HG03432 (cell line): ENCODE results near the gene HBD.
"Not testable (repeated sequence)": the region's sequence is repeated elsewhere in the genome, so short reads cannot be mapped to it uniquely, and the experiment has no call there.

Experiments
- ATAC-seq: cut with Tn5 transposase; IDR thresholded peaks from one replicate; pipeline ENCODE4 v1.9.1; 2021; ENCODE audit warnings: mild to moderate bottlenecking, moderate library complexity; ENCODE audit not compliant: unreplicated experiment

Gene HBD

DNA sequence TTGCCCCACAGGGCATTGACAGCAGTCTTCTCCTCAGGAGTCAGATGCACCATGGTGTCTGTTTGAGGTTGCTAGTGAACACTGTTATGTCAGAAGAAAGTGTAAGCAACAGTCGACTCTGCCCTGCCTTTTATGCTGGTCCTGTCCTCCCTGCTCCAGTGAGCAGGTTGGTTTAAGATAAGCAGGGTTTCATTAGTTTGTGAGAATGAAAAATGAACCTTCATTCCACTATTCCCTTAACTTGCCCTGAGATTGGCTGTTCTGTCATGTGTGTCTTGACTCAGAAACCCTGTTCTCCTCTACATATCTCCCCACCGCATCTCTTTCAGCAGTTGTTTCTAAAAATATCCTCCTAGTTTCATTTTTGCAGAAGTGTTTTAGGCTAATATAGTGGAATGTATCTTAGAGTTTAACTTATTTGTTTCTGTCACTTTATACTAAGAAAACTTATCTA, at the start of gene HBD:
HBD (minus strand) TSS at position 103 of the 454 bp plus-strand sequence; CDS start at position 53, 50 bp downstream.
- ATAC-seq, result peak; percentile 89

DNA sequence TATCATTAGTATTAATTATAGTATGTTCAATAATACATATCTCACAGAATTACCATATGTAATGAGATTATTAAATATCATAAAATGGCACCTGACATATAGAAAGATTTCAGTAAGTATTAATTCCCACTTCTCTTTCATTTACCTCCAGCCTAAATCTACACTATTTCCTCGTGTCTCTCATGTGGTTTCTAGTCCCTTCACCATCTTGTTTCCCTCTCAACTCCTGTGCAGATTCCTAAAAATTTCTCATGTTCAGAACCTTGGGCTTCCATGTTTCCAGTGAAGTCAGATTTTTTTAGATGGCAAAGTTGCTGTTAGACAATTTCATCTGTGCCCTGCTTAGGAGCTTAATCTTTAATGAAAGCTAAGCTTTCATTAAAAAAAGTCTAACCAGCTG, 49.6 kb upstream of the HBD start:
- no peak for ATAC-seq

DNA sequence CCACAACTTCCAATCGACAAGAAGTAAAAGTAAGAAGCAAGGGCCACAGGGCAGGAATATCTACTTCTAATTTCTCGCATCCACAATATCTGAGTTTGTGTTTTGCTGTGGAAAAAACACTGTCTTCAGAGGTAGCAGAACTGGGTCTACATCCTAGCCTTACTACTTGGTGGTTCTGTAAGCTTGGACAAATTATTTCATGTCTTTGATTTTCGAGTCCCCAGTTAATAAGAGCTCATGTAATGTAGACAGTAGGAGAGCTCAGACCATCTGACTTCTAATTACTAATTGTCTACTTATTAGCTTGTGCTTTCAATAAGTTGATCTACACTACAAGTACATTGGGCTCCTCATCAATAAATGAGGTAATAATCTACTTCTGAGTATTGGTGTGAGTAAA, 48.8 kb upstream of the HBD start:
- ATAC-seq, result no peak

- no peak for ATAC-seq
Observed at GRCh38 chr11:5282628-5283027, 48.3 kb upstream of the HBD start.

GRCh38 chr11:5281596-5281995, 47.3 kb upstream of the HBD start:
- ATAC-seq, result no peak

GRCh38 chr11:5280582-5281102, 46.4 kb upstream of the HBD start:
- ATAC-seq, result peak; percentile 95

DNA sequence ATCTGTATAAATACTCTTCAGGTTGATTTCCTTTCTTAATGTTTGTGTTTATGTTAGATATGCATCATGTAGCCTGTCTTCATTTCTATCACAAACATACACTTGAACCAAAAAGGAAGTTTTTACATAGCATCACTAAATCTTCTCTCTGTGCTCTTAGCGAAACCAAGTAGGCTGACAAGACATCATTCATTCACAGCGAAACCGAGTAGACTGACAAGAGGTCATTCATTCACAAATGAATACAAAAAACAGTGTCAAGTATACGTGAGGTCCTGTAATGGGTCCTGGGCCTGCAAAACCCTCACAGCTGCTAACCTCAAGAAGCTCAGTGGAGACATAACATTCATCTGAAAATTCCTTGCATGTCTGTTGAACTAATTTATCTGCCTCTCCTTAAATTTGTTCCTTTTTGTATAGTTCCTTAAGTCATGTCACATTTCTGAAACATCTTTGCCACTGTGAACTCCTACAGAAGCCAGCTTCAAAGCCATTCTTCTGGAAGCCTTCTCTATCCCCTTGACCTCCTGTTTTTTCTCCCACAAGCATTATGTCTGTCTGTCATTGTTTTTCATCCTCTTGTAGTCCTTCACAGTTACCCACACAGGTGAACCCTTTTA, 45.3 kb upstream of the HBD start:
- ATAC-seq, result no peak

DNA sequence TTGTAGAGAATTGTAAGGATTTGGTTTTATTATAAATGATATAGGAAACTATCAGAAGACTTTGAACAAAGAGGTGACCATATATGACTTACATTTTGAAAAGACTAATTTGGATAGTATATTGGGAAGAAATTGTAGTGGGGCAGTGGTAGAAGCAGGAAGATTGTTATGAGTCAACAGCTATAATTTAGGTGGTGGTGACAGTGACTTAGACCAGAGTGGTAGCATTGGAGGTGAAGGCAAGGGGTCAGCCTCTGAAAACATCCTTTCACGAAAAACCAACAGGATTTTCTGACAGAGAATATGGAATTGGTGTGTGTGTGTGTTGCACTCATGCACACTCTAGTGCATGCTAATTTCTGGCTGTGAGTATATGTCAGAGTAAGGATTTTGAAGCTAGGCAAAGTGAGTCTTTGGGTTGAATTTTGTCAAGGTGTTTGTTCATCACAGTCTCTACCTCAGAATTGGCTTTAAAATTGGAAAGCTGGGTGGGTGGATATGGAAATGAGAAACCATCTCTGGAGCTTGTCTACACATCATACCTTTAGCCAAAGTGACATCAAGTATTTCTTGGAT, 43.6 kb upstream of the HBD start:
- ATAC-seq, result peak; percentile 41

GRCh38 chr11:5276697-5277096, 42.4 kb upstream of the HBD start:
- no peak for ATAC-seq

- no peak for ATAC-seq
Observed at GRCh38 chr11:5275369-5276110, 41.3 kb upstream of the HBD start.

GRCh38 chr11:5274395-5274794, 40.1 kb upstream of the HBD start:
- ATAC-seq, result no peak

DNA sequence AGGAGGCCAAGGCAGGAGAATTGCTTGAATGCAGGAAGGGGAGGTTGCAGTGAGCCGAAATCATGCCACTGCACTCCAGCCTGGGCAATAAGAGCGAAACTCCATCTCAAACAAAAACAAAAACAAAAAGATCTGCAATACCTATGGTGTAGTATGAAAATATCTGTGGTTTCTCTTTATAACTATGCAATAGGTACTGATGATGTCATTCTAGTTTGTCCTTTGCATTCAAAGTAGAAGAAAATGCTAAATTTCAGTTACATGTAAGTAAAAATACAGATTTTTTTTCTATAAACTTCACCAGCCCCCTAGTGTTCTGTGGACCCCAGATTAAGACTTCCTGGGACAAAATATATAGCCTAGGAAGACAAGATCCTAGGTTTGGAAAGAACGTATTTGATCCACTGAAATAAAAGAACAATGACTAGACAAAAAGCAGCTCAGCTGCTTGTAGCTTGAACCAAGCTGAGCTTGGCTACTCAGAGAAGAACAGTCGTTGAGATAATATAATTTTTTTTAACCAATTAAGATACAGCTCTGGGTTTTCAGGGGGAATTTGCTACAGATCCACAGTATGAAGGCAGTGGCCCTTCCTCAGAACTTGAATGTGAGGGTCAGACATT, 38.2 kb upstream of the HBD start:
- no peak for ATAC-seq

DNA sequence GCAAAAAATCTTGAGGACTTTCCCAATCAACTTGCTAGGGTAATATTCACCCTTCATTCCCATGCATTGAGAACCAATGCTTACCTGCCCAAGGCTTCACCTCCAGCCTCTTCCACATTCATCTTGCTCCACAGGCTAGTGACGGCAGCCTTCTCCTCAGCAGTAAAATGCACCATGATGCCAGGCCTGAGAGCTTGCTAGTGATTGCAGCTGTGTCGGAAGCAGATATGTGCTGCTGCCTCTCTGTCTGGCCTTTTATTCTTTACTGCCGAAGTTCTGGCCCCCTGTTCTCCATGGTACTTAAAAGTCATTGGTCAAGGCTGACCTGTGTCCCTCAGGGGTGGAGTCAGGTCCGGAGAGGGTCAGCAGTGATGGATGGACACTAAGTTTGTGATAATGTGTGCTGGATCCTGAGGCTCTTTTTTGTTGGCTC, 35.4 kb upstream of the HBD start, which contains the start of gene HBE1:
HBE1 (minus strand) TSS at position 231 of the 433 bp plus-strand sequence; CDS start at position 176, 55 bp downstream.
- no peak for ATAC-seq

DNA sequence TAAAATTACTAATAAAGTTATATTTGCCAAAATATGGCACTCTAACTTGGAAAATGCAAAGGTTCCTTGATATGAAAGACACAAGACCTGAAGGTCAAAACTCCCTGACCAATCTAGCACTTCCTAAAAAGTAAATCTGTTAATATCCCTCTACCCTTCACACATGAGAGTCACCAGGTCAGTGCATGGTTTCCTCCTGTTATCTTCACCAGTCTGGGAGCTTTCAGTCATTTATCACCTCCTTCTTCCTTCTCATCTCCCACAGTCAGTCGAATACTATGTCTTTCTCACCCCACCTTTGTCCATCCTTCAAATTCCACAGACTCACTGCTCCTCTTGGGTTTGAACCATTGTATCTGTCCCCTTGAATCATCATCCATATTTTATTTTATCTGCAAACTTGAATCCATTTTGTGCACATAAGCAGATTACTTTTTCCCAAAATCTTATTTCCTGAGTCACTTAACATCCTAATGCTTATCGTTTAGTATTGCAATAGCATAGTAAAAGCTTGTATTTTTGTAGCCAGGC, 32.8 kb upstream of the HBD start:
- no peak for ATAC-seq

DNA sequence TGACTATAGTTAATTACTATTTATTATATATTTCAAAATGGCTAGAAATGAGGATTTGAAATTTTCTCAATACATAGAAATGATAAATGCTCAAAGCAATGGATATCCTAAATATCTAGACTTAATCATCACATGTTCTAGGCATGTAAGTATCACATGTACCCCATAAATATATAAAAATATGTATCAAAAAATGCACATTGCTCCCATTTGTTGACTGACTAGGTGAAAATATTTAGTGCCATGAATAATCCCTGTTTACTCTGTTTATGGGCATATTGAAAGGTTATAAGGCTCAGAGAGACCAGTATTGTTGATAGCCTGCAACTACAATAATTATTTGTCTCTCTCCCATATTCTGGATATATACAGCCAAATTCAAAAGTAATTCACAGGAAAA, 32.3 kb upstream of the HBD start:
- no peak for ATAC-seq

DNA sequence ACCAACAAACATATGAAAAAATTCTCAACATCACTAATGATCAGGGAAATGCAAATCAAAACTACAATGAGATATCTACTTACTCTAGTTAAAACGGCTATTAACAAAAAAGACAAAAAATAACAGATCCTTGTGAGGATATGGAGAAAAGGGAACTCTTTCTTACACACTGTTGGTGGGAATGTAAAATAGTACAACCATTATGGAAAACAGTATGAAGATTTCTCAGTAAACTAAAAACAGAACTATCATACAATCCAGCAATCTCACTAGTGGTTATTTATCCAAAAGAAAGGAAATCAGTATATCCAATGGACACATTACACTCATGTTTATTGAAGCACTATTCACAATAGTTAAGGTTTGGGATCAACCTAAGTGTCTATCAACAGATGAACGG, 31.5 kb upstream of the HBD start:
- ATAC-seq, result no peak

DNA sequence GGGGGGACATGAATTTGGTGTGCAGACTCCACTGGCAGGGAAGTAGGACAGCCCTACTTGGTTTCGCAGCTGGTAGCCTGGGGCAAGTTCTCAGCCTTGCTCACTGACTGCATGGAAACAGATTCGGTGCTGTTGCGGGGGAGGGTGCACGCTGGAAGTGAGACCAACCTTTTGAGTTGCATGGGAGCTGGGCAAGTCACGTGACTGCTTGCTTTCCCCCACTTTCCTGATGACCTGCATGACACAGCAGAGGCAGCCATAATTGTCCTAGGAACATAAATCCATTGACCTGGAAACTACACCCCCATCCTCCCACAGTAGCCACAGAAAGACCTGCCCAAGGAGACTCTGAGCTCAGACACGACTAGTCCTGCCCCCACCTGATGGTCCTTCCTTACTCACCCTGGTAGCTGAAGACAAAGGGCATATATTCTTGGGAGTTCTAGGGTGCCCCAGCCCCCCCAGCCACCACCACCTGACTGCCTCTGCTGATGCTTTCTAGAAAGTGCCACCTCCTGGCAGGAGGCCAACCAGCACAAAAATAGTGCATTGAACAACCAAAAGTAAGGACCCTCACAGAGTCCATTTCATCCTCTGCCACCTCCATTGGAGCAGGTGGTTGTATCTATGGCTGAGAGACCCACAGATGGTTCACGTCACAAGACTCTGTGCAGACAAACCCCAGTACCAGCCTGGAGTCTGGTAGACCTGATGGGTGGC, 24.4 kb upstream of the HBD start:
- no peak for ATAC-seq

GRCh38 chr11:5257296-5257695, 23.0 kb upstream of the HBD start:
- no peak for ATAC-seq

- ATAC-seq, result not testable (repeated sequence)
Observed at GRCh38 chr11:5254646-5255413, 20.5 kb upstream of the HBD start, which contains the start of gene HBG2. Gene HBG2 (minus strand): TSS chr11:5254781. CDS start chr11:5254728, 53 bp downstream.

DNA sequence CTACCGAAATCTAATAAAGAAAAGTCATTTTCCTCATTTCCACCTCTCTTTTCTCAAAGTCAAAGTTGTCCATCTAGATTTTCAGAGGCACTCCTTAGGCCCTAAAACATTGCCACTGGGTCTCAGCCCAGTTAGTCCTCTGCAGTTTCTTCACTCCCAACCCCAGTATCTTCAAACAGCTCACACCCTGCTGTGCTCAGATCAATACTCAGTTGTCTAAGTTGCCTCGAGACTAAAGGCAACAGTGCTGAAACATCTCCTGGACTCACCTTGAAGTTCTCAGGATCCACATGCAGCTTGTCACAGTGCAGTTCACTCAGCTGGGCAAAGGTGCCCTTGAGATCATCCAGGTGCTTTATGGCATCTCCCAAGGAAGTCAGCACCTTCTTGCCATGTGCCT, 19.7 kb upstream of the HBD start:
- not testable (repeated sequence) for ATAC-seq
